CD4-positive, alpha-beta T cell (primary cell): ENCODE data around the gene KHNYN. TPM values are rescaled to one million over a fixed set of nuclear protein-coding genes. Genes with fewer than 3 reads are reported as not detected.
"Not testable (repeated sequence)": the region's sequence is repeated elsewhere in the genome, so short reads cannot be mapped to it uniquely, and the experiment has no call there.

ENCODE experiments used
- ATAC-seq: fragments of 200-7000 bp; cut with Tn5 transposase; one replicate; pipeline ENCODE4 v1.10.0; 2022; ENCODE audit warnings: mild to moderate bottlenecking; ENCODE audit not compliant: poor library complexity
- CTCF ChIA-PET: fragments of 350-600 bp; sonication (Branson Sonifier 250); formaldehyde crosslinking; loops from one replicate; lab custom pipeline; 2021; ENCODE audit warnings: antibody characterized with exemption, inconsistent platforms; lab: Charles Lee
- POLR2A ChIA-PET: fragments of 350-600 bp; sonication (Branson Sonifier 250); formaldehyde crosslinking; loops from one replicate; lab custom pipeline; 2021; ENCODE audit warnings: antibody characterized with exemption, inconsistent platforms; lab: Charles Lee
- DNase-seq, 14 experiments: peaks; one replicate each; pipeline ENCODE4 v3.0.0-alpha.2; 2013 to 2020; ENCODE audit warnings: mixed read lengths in 2 of 14
- H3K27ac ChIP-seq, 2 donors: one replicate each; pipeline versions ENCODE4 v1.5.1 to v1.7.0; 2013; ENCODE audit warnings: low read length in 2 of 2, low read depth in 1 of 2, mild to moderate bottlenecking in 1 of 2
- H3K27me3 ChIP-seq, 2 experiments: 1 replicate in 1 of 2; 2 replicates in 1 of 2; pipeline versions ENCODE4 v1.6.1 to v1.7.0; 2013; ENCODE audit warnings: low read length in 2 of 2, control low read depth in 1 of 2, mild to moderate bottlenecking in 1 of 2, moderate library complexity in 1 of 2; ENCODE audit not compliant: insufficient read depth in 2 of 2, control insufficient read depth in 1 of 2
- H3K36me3 ChIP-seq: one replicate; pipeline ENCODE4 v1.6.1; 2013; ENCODE audit warnings: low read length, control low read depth; ENCODE audit not compliant: insufficient read depth
- H3K4me1 ChIP-seq: one replicate; pipeline ENCODE4 v1.6.1; 2013; ENCODE audit warnings: low read length, control low read depth; ENCODE audit not compliant: insufficient read depth
- H3K4me3 ChIP-seq: one replicate; pipeline ENCODE4 v1.5.1; 2013; ENCODE audit warnings: mild to moderate bottlenecking, low read length, moderate library complexity
- H3K9me3 ChIP-seq, 2 experiments: 1 replicate in 1 of 2; 2 replicates in 1 of 2; pipeline versions ENCODE4 v1.6.1 to v1.7.0; 2013; ENCODE audit warnings: low read length in 2 of 2, mild to moderate bottlenecking in 2 of 2, control low read depth in 1 of 2, moderate library complexity in 1 of 2; ENCODE audit not compliant: control insufficient read depth in 1 of 2, insufficient read depth in 1 of 2
- H3K27ac Mint-ChIP-seq: one replicate; pipeline ENCODE4 v1.8.0; 2020; ENCODE audit warnings: mixed read lengths
- H3K27me3 Mint-ChIP-seq: one replicate; pipeline ENCODE4 v1.8.0; 2021; ENCODE audit warnings: mixed read lengths
- H3K36me3 Mint-ChIP-seq: one replicate; pipeline ENCODE4 v1.8.0; 2021; ENCODE audit warnings: low read depth, mixed read lengths
- H3K4me1 Mint-ChIP-seq: one replicate; pipeline ENCODE4 v1.8.0; 2021; ENCODE audit warnings: low read depth, mixed read lengths
- H3K4me3 Mint-ChIP-seq: one replicate; pipeline ENCODE4 v1.8.0; 2020; ENCODE audit warnings: mild to moderate bottlenecking, mixed read lengths
- H3K9me3 Mint-ChIP-seq: one replicate; pipeline ENCODE4 v1.8.0; 2020; ENCODE audit warnings: mixed read lengths
- intact Hi-C, 2 experiments: fragments of 100-400 bp; cut with DNase I in 1 of 2; cut with micrococcal nuclease in 1 of 2; formaldehyde crosslinking; loops; one replicate each; pipeline versions ENCODE4 v1.15.1 to v1.9.0; 2023 to 2025; cut with DNase I, micrococcal nuclease
- total RNA-seq, 174 experiments: library from RNA in 2 of 174; stranded (reverse) in 2 of 174; gene quantifications; one replicate each; pipeline ENCODE4 v1.2.3 and lab custom pipeline; 2021 to 2026
- TF ChIP-seq, protein P1 (sequence below): fragments of 200-600 bp; IDR thresholded peaks from one replicate; pipeline ENCODE4 v1.8.0; 2022; ENCODE audit warnings: antibody characterized with exemption, mild to moderate bottlenecking

The KHNYN gene
- total RNA-seq, 2 experiments from 2014 or later: 170 to 173 TPM

DNA sequence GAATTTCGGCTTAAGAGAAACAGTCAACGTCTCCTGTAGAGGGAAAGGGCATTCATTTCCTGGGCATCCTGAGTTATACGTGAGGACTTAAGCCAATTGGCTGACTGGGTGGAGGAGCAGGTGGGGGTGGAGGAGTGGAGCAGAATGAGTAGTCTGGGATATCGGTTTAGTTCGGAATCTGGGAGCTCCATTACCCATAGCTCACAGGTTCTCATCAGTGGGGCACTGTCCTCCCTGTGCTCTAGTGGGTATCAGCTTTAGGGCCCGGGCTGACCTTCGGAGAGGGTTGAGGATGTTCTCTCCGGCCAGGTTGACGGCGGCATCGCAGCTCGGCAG is 12.1 kb downstream of the KHNYN start:
- H3K36me3 Mint-ChIP-seq: peaks cover 60% of the 10 kb centered on the region
- peak overlapping the region; percentile 88 for H3K4me3 ChIP-seq
- H3K4me1 Mint-ChIP-seq: peaks cover 59% of the 10 kb centered on the region

DNA sequence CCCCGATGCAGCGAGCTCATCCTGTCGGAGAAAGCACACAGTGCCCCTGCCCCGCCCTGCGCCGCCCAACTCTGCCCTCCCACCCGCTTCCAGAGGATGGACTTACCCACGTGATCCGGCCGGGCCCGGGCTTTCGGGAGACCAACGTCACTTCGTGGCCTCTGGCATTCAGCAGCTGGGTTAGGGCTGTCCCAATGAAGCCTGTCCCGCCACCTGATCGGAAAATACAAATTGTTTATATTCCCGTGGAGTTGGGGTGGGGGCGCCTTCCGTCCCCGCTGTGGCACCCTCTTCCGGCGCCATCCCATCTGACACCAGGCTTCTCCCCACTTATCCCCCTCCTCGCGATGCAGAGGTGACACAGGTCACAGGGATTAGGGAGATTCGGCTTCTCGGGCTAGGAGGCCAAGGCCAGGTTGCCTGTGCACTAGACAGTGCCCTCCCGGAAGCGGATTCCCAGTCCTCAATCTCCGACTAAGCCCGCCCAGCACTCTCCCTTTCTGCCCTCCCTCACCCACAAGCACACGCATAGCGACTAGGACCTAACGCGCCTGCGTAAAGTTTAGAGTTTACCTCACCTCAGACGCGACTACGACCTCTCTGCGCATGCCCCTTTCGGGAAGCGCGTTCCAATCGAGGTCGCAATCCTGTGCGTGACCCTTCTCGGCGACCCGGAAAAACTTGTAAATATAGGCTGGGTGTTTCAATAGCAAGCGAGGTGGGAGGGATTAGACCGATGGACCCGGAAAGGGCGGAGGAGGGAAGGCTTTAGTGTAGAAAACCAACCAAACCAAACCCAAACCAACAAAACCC is 12.7 kb downstream of the KHNYN start, which contains the start of gene SDR39U1:
TSS of gene SDR39U1 (minus strand) at position 537 of the 813 bp plus-strand sequence. CDS start at position 530, 7 bp downstream.
- TF ChIP-seq, protein P1, sequence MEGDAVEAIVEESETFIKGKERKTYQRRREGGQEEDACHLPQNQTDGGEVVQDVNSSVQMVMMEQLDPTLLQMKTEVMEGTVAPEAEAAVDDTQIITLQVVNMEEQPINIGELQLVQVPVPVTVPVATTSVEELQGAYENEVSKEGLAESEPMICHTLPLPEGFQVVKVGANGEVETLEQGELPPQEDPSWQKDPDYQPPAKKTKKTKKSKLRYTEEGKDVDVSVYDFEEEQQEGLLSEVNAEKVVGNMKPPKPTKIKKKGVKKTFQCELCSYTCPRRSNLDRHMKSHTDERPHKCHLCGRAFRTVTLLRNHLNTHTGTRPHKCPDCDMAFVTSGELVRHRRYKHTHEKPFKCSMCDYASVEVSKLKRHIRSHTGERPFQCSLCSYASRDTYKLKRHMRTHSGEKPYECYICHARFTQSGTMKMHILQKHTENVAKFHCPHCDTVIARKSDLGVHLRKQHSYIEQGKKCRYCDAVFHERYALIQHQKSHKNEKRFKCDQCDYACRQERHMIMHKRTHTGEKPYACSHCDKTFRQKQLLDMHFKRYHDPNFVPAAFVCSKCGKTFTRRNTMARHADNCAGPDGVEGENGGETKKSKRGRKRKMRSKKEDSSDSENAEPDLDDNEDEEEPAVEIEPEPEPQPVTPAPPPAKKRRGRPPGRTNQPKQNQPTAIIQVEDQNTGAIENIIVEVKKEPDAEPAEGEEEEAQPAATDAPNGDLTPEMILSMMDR: no peak
- H3K27ac Mint-ChIP-seq: peak within 1 kb of the TSS; percentile 90
- DNase-seq (peak; percentile 90 to 100 (median 96)), ATAC-seq (peak; percentile 86)
- peaks cover 54% of the 10 kb centered on the region for H3K4me1 Mint-ChIP-seq
- no peaks in the 10 kb centered on the region for H3K27me3 Mint-ChIP-seq
- Histone ChIP-seq H3K27ac (peak within 1 kb of the TSS; percentile 93 to 99), H3K36me3 (peaks cover 41% of the 10 kb centered on the region), H3K4me1 (peaks cover 33% of the 10 kb centered on the region), H3K9me3 (no peaks in the 10 kb centered on the region), H3K27me3 (no peaks in the 10 kb centered on the region), H3K4me3 (peak within 1 kb of the TSS; percentile 88)
- H3K9me3 Mint-ChIP-seq: no peaks in the 10 kb centered on the region
- intact Hi-C loops: loop anchor here (1.0 to 10.0 kb wide), 5 partner anchors 11 to 1138 kb away; partner anchors contain the start of genes AP1G2 (in 1 of the 2), BCL2L2 (in 1 of the 2), CBLN3 (in 1 of the 2) and GMPR2 (in 1 of the 2)
- ChIA-PET POLR2A (interaction anchor here (0.6 to 4.9 kb wide), 18 partner anchors 12 to 1121 kb away, joined by 3 to 116 read pairs (median 4); partner anchors contain the start of genes ADCY4, CBLN3, CHMP4A and CIDEB), CTCF (interaction anchor here (0.8 to 2.3 kb wide), 9 partner anchors 9 to 201 kb away, joined by 3 to 21 read pairs (median 3); partner anchors contain the start of genes CBLN3, KHNYN, RABGGTA and TINF2)
- peaks cover 55% of the 10 kb centered on the region for H3K36me3 Mint-ChIP-seq
- H3K4me3 Mint-ChIP-seq: peak within 1 kb of the TSS; percentile 88

More for the DNA sequence above, 12.1 kb downstream of the KHNYN start:
- ChIA-PET CTCF (interaction anchor here (0.8 to 2.3 kb wide), 7 partner anchors 9 to 200 kb away, joined by 3 to 21 read pairs (median 4); partner anchors contain the start of genes CBLN3, KHNYN, RABGGTA and TINF2), POLR2A (interaction anchor here (0.6 to 4.9 kb wide), 14 partner anchors 11 to 1120 kb away, joined by 3 to 116 read pairs (median 5); partner anchors contain the start of genes ADCY4, CBLN3, CHMP4A and CIDEB)
- peaks cover 47% of the 10 kb centered on the region for H3K36me3 ChIP-seq
- ATAC-seq (no peak), DNase-seq (no peak)
- Mint-ChIP-seq H3K27ac (peak overlapping the region; percentile 90), H3K27me3 (no peaks in the 10 kb centered on the region), H3K4me3 (peak overlapping the region; percentile 88), H3K9me3 (no peaks in the 10 kb centered on the region)
- peaks cover 38% of the 10 kb centered on the region for H3K4me1 ChIP-seq
- H3K9me3 ChIP-seq: no peaks in the 10 kb centered on the region
- intact Hi-C loops: loop anchor here (1.0 to 10.0 kb wide), 5 partner anchors 11 to 1137 kb away; partner anchors contain the start of genes AP1G2 (in 1 of the 2), BCL2L2 (in 1 of the 2), CBLN3 (in 1 of the 2) and GMPR2 (in 1 of the 2)
- no peaks in the 10 kb centered on the region for H3K27me3 ChIP-seq
- H3K27ac ChIP-seq: peak overlapping the region; percentile 93 to 99
- TF ChIP-seq, protein P1: no peak

DNA sequence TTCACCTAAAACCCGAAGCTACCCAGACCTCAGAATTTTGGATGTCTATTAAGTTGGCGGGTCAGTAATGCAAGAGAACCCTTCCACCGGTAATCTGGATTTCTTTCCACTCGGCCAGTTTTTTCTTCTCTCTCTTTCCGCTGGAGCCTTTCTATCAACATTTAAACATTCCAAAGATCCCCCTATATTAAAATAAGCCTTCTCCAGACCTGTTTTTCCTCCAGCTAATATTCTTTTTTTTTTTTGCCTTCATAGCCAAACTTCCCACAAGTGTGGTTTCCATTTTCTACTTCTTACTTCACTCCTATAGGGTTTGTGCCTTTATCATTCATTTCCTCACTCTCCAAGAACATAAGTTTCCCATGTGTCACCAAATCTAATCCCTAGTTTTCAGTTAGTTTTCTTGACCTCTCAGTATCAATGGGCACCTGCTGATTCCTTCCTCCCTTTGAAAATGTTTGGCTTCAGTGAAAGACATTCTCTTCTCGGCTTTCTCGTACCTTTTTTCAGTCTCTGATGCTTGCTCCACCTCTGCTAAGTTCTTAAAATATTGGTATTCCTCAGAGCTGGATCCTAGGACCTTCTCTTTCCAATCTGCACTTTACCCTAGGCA is 13.4 kb downstream of the KHNYN start:
- Mint-ChIP-seq H3K36me3 (peaks cover 47% of the 10 kb centered on the region), H3K27ac (peak overlapping the region; percentile 90), H3K9me3 (no peaks in the 10 kb centered on the region), H3K4me3 (peak overlapping the region; percentile 88), H3K4me1 (peaks cover 46% of the 10 kb centered on the region), H3K27me3 (no peaks in the 10 kb centered on the region)
- POLR2A ChIA-PET: interaction anchor here (0.6 to 4.9 kb wide), 11 partner anchors 13 to 887 kb away, joined by 3 to 116 read pairs (median 4); partner anchors contain the start of genes ADCY4, CBLN3, CHMP4A and DHRS1
- Histone ChIP-seq H3K4me1 (peaks cover 30% of the 10 kb centered on the region), H3K36me3 (peaks cover 34% of the 10 kb centered on the region), H3K27ac (peak overlapping the region; percentile 93 to 99), H3K27me3 (no peaks in the 10 kb centered on the region), H3K4me3 (peak overlapping the region; percentile 88), H3K9me3 (no peaks in the 10 kb centered on the region)
- TF ChIP-seq, protein P1: no peak
- no peak for ATAC-seq
- CTCF ChIA-PET: interaction anchor here (0.7 to 1.0 kb wide), 3 partner anchors 38 to 111 kb away, joined by 3 read pairs; no protein-coding TSS in a partner anchor
- DNase-seq: no peak
- intact Hi-C loops: loop anchor here in 1 of 2 experiments (5.0 to 10.0 kb wide), 3 partner anchors 211 to 1138 kb away; partner anchors contain the start of genes AP1G2, BCL2L2, GMPR2 and NEDD8

DNA sequence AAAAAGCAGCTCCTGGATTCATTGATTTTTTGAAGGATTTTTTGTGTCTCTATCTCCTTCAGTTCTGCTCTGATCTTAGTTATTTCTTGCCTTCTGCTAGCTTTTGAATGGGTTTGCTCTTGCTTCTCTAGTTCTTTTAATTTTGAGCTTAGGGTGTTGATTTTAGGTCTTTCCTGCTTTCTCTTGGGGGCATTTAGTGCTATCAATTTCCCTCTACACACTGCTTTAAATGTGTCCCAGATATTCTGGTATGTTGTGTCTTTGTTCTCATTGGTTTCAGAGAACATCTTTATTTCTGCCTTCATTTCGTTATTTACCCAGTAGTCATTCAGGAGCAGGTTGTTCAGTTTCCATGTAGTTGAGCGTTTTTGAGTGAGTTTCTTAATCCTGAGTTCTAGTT is 21.1 kb downstream of the KHNYN start:
- H3K9me3 Mint-ChIP-seq, H3K36me3 Mint-ChIP-seq, H3K4me1 ChIP-seq, ATAC-seq, H3K36me3 ChIP-seq, H3K27ac ChIP-seq, H3K27me3 ChIP-seq, intact Hi-C loops, H3K4me3 Mint-ChIP-seq, H3K4me1 Mint-ChIP-seq, H3K9me3 ChIP-seq, H3K4me3 ChIP-seq, POLR2A ChIA-PET, CTCF ChIA-PET, DNase-seq, H3K27ac Mint-ChIP-seq, H3K27me3 Mint-ChIP-seq: not testable (repeated sequence)
